Stimulated activated CD4-positive, alpha-beta T cell treated with anti-CD3 and anti-CD28 coated beads, Interleukin-15, amount 100 ng/mL, for 24 hours (primary cell): Measurements from ENCODE around the gene KIRREL3.

Experiments used
- DNase-seq: peaks from one replicate; pipeline ENCODE4 v3.0.0-alpha.2; 2020

Gene KIRREL3

GRCh38 chr11:126700768-126701519 is 299.6 kb downstream of the KIRREL3 start:
- no peak for DNase-seq

DNA sequence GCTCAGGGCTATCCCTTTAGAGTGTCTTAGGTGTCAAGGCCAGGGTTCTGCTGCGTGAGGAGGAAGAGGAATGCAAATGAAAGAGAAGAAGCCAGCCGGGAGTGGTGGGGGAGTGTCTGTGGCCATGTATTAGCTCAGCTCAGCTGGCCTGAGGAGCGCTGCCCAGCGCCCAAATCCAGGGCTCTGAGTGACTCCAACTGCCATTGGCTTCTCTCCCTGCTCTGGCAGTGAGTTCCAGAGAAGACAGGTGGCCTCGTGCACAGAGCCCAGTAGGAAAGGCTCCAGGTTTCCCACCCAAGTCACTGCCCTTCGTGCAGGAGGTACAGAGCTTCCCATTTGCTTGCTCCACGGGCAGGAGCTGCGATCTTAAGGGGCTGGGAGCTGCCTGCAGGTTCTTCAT is 302.0 kb downstream of the KIRREL3 start:
- no peak for DNase-seq

DNA sequence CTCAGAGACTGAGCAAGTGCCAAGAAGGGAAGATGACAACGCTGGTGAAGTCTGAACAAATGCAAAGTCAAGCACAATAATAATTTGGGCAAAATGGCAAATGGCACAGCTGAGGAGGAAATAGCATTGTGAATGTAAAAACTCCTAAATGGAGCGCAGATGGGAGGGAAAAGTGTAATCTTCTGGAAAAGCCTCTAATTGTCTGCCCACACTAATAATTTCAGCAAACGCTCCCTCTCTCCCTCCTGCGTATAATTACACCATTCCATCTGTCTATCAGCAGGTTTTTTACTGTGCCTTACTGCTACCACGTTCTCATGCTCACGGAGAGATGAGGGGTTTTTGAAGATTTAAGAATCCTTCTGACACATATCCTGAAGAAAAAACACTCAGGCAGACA is 302.6 kb downstream of the KIRREL3 start:
- no peak for DNase-seq

DNA sequence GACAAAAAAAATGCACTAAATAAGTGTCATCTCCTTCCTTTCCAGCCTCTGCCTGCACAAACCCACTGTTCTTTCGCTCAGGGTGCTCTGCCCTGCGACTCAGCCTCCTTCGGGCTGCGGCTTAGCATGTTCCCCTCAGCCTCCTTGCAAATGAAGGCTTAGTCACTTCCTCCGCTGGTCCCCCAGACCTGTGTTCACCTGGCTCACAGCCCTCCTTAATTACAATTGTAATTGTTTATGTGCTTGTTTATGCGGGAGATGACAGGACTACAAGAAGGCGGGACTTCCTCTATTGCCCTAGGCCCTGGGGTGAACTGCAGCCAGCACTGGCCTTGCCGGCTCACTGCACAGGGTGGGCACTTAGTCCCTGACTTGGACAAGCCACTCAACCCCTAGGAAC is 303.6 kb downstream of the KIRREL3 start:
- no peak for DNase-seq

DNA sequence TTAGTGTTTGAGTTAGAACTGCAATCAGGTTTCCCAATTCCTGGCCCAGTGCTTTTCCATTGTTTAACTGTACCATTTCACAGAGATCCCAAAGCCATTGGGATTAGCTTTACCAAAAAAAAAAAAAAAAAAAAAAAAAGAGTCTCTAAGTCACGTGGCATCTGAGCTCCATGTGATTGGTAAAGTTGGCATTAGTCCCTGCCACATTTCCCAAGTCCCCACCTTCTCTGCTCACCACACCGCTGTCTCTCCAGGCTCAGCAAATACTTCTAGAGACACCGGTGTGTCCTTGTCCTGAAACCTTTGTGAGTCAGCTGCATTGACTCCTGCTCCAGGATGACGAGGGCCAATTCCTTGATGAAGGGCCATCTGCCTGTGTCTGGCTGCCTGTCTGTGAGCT is 305.3 kb downstream of the KIRREL3 start:
- DNase-seq, result no peak

- DNase-seq, result no peak
Measured at GRCh38 chr11:126694065-126694625, 306.4 kb downstream of the KIRREL3 start.

DNA sequence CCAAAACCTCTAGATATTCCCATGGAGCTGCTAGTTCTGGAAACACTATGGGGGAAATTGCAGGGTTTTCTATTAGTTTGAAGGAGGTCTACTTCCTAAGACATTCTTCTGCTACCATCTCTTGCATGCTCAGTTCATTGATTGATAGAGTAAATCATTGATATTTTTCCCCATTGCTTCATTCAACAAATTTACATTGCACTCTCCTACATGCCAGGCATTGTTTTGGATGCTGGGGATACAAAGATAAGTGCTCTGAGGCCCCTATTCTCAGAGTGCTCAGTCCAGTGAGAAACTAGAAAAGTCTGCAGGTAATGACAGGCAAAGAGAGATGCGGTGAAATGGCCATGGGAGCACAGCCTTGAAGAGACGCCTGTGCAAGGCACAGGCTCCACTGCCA is 313.1 kb downstream of the KIRREL3 start:
- no peak for DNase-seq

DNA sequence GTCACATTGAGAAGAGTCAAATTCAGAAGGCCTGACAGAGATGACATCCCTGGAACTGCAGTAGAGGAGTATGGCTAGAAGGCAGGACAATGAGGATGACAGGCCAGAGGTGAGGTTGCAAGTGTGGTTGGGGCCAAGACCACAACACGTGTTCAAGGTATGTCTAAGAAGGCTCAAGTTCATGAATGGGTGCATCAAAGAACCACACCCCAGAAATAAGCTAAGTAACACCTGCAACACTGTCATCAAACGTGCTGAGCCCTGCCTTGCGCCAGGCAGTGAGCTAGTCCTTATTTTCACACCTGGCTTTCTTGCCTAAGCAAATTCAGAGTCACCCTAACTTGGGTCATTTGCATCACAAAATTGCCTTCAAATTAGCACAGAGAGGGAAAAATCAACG is 313.6 kb downstream of the KIRREL3 start:
- no peak for DNase-seq

DNA sequence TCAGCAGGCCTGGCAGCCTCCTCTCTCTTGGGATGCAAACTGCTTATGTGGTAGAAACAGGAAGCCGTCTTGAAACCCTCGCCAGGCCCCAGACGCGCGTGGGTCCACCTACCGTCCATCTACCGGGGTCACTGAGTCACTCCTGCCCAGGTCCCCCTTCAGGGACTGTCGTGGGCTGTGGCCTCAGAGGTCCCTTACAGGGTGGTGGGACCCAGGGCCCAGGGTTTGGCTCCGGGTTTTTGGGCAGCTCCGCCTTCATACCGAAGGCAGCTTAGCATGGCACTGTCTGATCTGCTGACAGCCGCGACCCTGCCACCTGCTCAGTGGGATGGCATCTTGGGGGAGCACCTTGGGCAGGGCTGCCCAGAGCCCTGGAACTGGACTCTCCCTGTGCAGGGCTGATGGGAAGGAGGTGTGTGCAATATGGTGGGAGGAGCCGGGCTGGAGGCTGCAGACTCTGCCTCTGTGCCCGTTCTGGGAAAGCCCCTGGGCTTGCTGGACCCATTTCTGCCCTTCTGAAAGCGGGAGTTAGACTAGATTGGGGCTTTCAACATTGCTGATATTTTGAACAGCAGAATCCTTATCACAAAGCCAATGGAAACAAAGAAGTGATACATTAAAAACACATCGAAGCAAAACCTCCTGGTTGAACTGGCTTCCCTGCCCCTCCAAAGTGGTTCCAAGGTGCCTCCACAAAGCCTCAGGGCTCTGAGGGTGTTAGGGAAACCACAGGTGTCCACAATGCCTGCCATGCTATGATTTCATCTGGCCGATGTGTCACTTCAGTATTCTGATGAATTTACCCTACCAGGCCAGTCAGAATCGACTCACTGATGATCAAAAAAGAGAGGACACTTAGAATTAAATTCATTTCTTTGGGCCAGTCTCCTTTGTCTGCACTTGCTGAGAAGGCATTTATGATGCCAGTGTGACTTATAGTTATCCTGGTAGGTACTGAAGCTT is 316.5 kb downstream of the KIRREL3 start:
- DNase-seq, result no peak

DNA sequence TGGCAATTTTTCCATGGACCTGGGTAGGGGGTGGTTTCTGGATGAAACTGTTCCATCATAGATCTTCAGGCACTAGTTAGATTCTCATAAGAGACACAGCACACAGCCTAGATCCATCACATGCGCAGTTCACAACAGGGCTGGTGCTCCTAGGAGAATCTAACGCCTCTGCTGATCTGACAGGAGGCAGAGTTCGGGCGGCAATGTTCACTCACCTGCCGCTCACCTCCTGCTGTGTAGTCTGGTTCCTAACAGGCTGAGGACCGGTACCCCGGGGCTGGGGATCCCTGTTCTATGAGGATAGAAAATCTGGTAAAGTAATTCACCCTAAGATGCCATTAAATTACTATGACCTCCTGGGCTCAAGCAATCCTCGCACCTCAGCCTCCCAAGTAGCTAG is 318.0 kb downstream of the KIRREL3 start:
- no peak for DNase-seq

- DNase-seq, result no peak
Measured at GRCh38 chr11:126680700-126681099, 319.9 kb downstream of the KIRREL3 start.

GRCh38 chr11:126680131-126680530 is 320.4 kb downstream of the KIRREL3 start:
- DNase-seq, result no peak

DNA sequence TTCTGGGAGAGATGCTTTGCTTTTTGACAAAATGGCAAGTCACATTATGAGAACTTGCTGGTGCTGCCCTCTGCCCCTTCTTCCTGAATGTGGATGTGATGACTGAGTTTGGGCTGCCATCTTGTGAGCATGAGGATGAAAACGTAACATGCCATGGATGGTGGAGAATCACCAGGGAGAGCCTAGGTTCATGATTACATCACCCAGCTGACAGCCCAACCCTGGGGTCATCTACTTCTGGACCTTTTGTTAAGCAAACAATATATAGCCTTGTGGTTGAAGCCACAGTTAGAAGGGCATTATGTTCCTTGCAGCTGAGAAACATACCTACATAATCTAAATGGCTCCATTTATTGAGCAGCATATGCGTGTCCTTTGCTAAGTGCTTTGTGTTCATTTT is 321.5 kb downstream of the KIRREL3 start:
- no peak for DNase-seq

DNA sequence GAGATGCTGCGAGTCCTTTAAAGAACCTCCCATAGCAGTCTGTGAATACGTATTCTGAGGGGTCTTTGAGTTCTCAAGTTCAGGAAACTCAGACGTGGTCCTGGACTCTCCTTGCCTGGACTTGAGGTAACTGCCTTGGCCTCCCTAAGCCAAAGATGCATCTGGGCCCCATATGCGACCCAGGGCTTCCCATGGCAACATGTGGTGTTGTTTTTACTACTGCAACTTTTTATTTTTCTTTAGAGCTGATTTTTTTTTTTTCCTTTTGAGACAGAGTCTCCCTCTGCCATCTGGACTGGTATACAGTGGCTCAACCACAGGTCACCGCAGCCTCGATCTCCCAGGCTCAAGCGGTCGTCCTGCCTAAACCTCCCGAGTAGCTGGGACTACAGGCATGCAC is 324.0 kb downstream of the KIRREL3 start:
- DNase-seq, result no peak

DNA sequence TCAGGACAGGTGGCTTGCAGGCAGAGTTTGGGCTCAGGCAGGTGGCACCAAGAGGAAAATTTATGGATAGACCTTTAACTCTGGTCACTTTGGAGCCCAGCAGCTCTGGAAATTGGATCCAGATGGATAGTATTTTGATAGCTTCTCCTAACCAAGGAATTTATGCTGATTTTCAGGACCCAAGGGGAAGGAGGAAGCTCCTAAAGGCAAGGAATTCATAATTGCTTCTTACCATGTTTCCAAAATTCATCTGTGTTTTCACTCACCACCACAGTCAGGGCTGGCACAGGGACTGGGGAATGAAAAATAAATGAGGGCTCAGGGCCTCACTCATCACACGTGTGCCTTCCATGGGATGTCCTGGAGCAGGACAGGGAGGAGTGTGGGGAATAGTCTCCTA is 327.3 kb downstream of the KIRREL3 start:
- DNase-seq, result no peak

DNA sequence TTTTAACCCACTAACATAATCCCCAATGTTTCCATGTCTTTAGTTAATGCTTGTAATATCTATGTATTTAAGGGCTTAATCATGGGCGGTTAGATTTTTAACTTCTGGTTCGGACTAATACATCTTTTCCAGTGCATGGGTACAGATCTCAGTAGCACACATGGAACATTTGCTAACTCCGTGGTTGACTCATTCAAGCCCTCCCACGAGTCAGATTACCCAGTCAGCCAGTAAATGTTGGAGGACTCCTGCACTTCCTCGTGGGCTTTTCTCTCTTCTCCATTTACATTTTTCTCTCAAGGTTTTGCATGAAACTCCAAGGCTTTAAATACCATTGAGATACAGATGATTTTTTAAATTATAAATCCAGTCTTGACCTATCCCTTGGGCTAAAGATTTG is 331.2 kb downstream of the KIRREL3 start:
- DNase-seq, result no peak

- no peak for DNase-seq
Measured at GRCh38 chr11:126664643-126665042, 335.9 kb downstream of the KIRREL3 start.

DNA sequence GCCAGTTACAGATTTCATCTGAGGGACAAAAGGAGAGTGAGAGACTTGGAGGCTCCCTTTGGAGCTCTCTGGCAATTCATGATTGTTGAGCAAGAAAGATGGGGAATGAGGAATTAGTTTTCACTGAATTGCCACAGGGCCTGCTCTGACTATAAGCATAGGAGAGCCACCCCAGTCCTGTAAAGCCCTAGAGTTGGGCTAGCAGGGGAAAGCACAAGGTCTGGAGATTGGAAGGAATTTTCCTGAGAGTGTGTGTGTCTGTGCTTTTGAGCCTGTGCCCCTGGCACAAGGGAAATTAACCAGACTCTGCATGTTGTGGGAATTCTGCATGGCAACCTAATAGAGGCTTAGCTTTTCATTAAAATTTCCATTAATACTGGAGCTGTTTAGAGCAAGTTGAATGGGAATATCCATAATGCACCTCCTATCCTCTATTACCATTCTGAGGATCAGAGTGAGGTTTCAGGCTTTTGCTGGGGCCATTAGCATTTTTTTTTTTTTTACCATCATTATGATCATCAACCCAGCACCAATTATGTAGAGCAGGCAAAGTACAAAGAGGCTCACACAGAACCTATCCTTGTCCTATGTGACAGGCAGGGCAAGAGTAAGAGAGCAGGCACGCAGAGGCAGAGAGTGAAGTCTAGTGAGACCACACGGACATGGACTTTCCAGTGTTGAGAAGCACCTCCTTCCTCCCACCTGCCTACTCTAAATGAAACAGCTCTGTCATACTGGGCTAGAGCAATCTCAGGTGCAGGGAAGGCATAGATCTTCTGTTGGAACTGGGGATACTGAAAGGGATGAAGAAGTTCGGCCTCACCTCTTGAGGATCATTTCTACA is 336.6 kb downstream of the KIRREL3 start:
- DNase-seq, result no peak

DNA sequence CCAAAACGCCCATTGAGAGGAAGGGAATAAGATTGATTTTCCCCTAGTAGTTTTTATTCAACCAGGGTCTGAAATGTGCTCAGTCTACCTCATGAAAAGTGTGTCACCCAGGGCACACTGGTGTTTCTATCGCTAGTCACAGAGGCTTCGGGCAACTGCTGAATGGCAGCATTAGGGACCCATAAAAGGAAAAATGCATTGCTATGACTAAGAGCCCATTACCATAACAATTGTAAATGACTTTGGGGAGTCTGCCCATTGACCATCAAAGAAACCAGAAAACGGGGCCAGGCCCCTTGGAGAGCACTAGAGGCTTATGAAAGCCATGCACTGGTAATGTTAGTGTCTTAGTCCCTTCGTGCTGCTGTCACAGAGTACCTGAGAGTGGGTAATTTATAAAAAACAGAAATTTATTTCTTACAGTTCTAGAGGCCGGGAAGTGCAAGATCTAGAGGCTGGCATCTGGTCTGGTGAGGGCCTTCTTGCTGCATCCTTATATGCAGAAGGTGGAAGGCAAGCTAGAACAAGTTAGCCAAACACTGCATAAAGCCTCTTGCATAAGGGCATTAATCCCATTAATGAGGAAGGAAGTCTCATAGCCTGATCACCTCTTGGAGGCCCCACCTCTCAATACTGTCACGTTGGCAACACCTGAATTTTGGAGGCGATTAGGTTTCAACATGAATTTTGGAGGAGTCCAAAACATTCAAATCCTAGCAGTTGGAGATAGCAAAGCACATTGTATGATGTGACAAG is 338.4 kb downstream of the KIRREL3 start:
- DNase-seq, result no peak

- no peak for DNase-seq
Measured at GRCh38 chr11:126660761-126661425, 339.7 kb downstream of the KIRREL3 start.

DNA sequence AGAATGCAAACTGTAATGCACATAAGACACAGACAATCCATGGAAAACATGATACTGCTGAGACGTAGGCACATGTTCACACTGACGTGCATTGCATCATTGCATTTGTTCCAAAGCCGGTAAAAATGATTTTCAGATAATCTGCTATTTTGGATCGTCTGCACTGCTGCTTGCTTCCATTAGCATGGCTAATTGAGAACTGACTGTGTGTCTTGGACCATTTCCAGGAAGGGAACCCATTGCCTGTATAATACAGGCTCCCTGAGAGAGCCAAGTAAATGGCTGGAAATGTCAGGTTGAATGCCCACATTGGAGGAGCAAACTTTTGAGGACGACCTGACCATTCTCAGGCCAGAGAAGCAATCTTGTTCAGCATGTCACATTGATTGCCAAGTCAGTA is 340.2 kb downstream of the KIRREL3 start:
- no peak for DNase-seq
